Bronchial epithelial cell (primary cell): ENCODE data around the gene PSMF1. TPM values are rescaled to one million over a fixed set of nuclear protein-coding genes. Genes with fewer than 3 reads are reported as not detected.

Experiments
- DNase-seq: peaks from one replicate; pipeline ENCODE4 v3.0.0-alpha.2; 2010; ENCODE audit warnings: low read depth
- FAIRE-seq: peaks from 2 replicates; lab custom pipeline; 2011; peaks lifted over from hg19 to GRCh38; lab: Jason Lieb, UNC
- H3K27me3 ChIP-seq: 2 replicates; pipeline ENCODE4 v1.5.1; 2011; ENCODE audit warnings: low read length; ENCODE audit not compliant: control insufficient read depth, insufficient read depth
- H3K36me3 ChIP-seq: 2 replicates; pipeline ENCODE4 v1.5.1; 2011; ENCODE audit warnings: low read length; ENCODE audit not compliant: control insufficient read depth, insufficient read depth
- H3K4me3 ChIP-seq: 2 replicates; pipeline ENCODE4 v1.5.1; 2011; ENCODE audit warnings: mild to moderate bottlenecking, low read depth, low read length, control low read depth
- CTCF ChIP-seq: IDR thresholded peaks from 2 replicates; pipeline ENCODE4 v1.5.1; 2011; ENCODE audit warnings: mild to moderate bottlenecking, moderate library complexity, low read length, control low read depth, inconsistent platforms; ENCODE audit not compliant: insufficient read depth, severe bottlenecking
- total RNA-seq: library from RNA; depleted of rRNA; stranded (reverse); fragments of >200 nt; gene quantifications from 2 replicates; pipeline ENCODE4 v1.2.1, GENCODE V29; 2014

The PSMF1 gene
- total RNA-seq, 1 donor from 2014 or later = 20.3 TPM

DNA sequence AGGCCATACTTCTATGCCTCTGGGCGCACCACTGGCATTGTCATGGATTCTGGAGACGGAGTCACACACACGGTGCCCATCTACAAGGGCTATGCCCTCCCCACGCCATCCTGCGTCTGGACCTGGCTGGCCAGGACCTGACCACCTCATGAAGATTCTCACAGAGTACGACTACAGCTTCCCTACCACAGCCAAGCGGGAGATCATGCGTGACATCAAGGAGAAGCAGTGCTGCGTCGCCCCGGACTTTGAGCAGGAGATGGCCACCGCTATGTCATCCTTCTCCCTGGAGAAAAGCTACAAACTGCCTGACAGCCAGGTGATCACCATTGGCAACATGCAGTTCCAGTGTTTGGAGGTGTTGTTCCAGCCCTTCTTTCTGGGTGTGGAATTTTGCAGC lies 42.6 kb downstream of the PSMF1 start:
- DNase-seq = no peak
- peak; percentile 18 for FAIRE-seq
- H3K27me3 ChIP-seq = no peaks in the 10 kb centered on the region
- peaks cover 26% of the 10 kb centered on the region for H3K36me3 ChIP-seq
- no peak for TF ChIP-seq CTCF
- H3K4me3 ChIP-seq = no peak overlapping the region

DNA sequence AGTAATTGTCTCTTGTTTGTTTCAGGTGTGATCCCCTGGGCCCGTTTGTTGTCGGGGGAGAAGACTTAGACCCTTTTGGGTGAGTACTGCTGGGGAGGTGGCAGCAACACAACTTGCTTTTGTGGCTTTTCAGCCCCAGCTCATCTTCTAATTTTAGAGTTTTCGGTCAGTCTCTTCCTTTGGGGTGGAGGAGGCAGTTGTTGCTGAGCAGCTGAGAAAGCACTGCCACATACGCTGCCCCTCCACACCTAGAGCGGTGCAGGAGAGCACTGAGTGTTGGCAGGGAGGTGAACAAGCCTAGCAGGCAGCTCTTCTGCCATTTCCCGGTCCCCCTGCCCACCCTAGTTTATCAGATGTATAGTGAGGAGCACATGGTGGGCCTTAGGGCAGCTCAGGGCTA lies 44.7 kb downstream of the PSMF1 start:
- no peak for DNase-seq
- H3K4me3 ChIP-seq = no peak overlapping the region
- H3K27me3 ChIP-seq = no peaks in the 10 kb centered on the region
- no peak for FAIRE-seq
- H3K36me3 ChIP-seq = peaks cover 27% of the 10 kb centered on the region
- TF ChIP-seq CTCF = no peak

GRCh38 chr20:1163653-1164052 lies 45.3 kb downstream of the PSMF1 start:
- Histone ChIP-seq H3K4me3 (no peak overlapping the region), H3K27me3 (no peaks in the 10 kb centered on the region), H3K36me3 (peaks cover 25% of the 10 kb centered on the region)
- DNase-seq (no peak), FAIRE-seq (no peak)
- TF ChIP-seq CTCF = no peak

GRCh38 chr20:1164871-1165270 lies 46.5 kb downstream of the PSMF1 start:
- TF ChIP-seq CTCF = no peak
- Histone ChIP-seq H3K36me3 (peaks cover 25% of the 10 kb centered on the region), H3K4me3 (no peak overlapping the region), H3K27me3 (no peaks in the 10 kb centered on the region)
- DNase-seq (no peak), FAIRE-seq (no peak)

- FAIRE-seq (no peak), DNase-seq (no peak)
- TF ChIP-seq CTCF = no peak
- Histone ChIP-seq H3K4me3 (no peak overlapping the region), H3K36me3 (peaks cover 25% of the 10 kb centered on the region), H3K27me3 (no peaks in the 10 kb centered on the region)
These were observed 47.1 kb downstream of the PSMF1 start for GRCh38 chr20:1165521-1165920.

- DNase-seq (no peak), FAIRE-seq (no peak)
- H3K4me3 ChIP-seq = no peak overlapping the region
- no peaks in the 10 kb centered on the region for H3K27me3 ChIP-seq
- no peak for TF ChIP-seq CTCF
- peaks cover 23% of the 10 kb centered on the region for H3K36me3 ChIP-seq
These were observed 47.5 kb downstream of the PSMF1 start for GRCh38 chr20:1165941-1166340.
